ENCODE data around the gene BMP10.

BMP10 gene

DNA sequence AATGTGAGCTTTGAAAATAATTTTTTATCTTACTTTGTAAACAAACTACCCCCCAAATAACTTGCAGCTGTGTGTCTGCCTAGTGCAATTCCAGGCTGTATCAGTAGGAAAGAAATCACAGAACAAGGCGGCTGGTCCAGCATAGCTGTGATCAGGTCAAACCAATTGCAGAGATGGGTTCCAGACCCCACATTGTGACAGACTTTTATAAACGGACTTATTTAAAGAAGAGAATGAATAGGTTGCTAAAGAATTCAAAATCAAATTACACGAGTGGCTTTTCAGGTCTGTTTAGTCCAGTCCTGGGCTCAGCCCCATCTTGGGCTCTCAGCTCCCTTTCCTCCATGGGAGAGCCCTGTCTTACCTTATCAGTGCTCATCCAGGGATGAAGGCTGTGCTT is 11.1 kb downstream of the BMP10 start:
- TF ChIP-seq ZFX (IDR thresholded peaks at IDR 0.05) = no peak
- no peak for TF ChIP-seq CTCF (conservative IDR thresholded peaks at IDR 0.05)
- no peak overlapping the region for H3K27ac ChIP-seq

DNA sequence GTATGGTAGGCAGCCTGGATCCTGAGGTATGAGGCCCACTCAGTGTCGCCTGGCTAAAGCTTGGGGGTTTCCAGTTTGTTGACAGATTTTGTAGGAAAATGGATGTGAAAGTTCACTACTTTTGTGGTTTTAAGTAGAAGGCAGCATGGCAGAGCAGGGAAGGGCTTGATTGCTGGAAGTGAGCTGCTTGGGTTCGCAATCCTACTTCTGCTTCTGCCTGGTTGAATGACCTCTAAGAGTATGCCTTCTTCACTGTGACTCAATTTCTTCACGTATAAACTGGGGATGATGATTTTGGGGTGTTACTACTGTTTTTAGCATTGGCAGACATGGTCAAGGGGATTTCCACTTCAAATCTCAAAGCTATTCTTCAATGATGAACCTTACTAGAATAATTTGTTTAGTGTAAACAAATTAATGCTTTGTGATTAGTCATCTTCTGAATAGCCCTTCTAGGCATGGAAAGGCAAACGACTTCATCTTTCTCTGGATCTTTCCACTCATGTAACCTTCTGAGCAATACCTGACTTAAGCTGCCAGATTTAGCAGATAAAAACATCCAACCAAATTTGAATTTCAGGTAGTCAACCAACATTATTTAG is 13.2 kb downstream of the BMP10 start:
- no peak overlapping the region for H3K27ac ChIP-seq
- no peak for TF ChIP-seq CTCF (conservative IDR thresholded peaks at IDR 0.05)
- TF ChIP-seq ZFX (IDR thresholded peaks at IDR 0.05) = no peak

- TF ChIP-seq CTCF (conservative IDR thresholded peaks at IDR 0.05) = no peak
- H3K27ac ChIP-seq = no peak overlapping the region
These were observed 13.9 kb downstream of the BMP10 start for GRCh38 chr2:68857202-68857845.

- TF ChIP-seq CTCF (conservative IDR thresholded peaks at IDR 0.05) = no peak
- TF ChIP-seq ZFX (IDR thresholded peaks at IDR 0.05) = no peak
- no peak overlapping the region for H3K27ac ChIP-seq
These were observed 15.6 kb downstream of the BMP10 start for GRCh38 chr2:68855550-68855949.

DNA sequence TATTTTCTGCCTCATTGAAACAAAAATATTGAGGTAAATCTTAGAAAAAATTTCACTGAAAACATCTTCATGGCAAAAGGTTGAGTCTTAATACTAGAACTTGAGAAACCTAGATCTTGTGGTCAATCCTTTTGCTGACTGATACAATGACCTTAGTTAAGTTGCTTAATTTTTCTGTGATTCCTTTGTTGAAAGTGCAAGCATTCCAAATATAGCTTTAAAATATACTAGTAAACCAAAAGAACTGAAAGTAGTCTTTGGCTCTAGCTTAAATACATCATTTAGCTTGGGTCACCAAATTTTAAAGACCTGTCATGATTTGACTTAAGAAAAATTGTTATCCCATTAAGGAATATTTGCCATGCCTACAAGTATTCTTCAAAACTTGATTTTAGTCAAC is 16.7 kb downstream of the BMP10 start:
- no peak overlapping the region for H3K27ac ChIP-seq

DNA sequence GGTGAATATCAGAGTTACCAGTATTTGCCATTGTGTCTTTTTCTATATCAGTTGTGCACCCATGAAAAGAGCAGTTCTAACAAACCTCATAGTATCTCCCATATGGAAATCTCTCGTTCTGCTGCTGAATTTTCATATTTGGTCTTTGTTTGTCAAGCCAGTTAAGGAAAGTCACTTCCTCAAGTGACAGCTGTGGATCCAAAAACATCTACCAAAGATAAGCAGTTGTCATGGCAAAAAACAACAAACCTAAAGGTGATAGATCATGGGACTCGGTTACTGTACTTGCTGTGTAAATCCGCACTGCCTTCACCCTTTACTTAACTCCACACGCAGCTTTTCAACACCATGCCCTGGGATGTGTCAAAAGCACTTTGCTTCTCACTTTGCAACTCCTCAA is 17.3 kb downstream of the BMP10 start:
- H3K27ac ChIP-seq = no peak overlapping the region
- TF ChIP-seq CTCF (conservative IDR thresholded peaks at IDR 0.05) = no peak
- no peak for TF ChIP-seq ZFX (IDR thresholded peaks at IDR 0.05)

More for the DNA sequence above, 16.7 kb downstream of the BMP10 start:
- no peak for TF ChIP-seq CTCF (conservative IDR thresholded peaks at IDR 0.05)
- TF ChIP-seq ZFX (IDR thresholded peaks at IDR 0.05) = no peak

- TF ChIP-seq ZFX (IDR thresholded peaks at IDR 0.05) (no peak), CTCF (conservative IDR thresholded peaks at IDR 0.05) (no peak)
- H3K27ac ChIP-seq = no peak overlapping the region
These were observed 18.2 kb downstream of the BMP10 start for GRCh38 chr2:68853035-68853434.
